HG02610 (cell line): ENCODE measurements around the gene APRT.
"Not testable (repeated sequence)": the region's sequence is repeated elsewhere in the genome, so short reads cannot be mapped to it uniquely, and the experiment has no call there.

Source experiments
- ATAC-seq: cut with Tn5 transposase; IDR thresholded peaks from one replicate; pipeline ENCODE4 v1.9.1; 2021; ENCODE audit warnings: mild to moderate bottlenecking, moderate library complexity; ENCODE audit not compliant: unreplicated experiment

Gene APRT

GRCh38 chr16:88790312-88791211, 21.2 kb downstream of the APRT start:
- ATAC-seq = no peak

GRCh38 chr16:88789594-88789993, 22.1 kb downstream of the APRT start:
- no peak for ATAC-seq

- not testable (repeated sequence) for ATAC-seq
Observed at GRCh38 chr16:88788749-88789148, 23.0 kb downstream of the APRT start.

- ATAC-seq = no peak
Observed at GRCh38 chr16:88787579-88788314, 24.0 kb downstream of the APRT start.

- ATAC-seq = no peak
Observed at GRCh38 chr16:88785106-88785924, 26.4 kb downstream of the APRT start, which contains the start of gene PIEZO1. TSS of gene PIEZO1 (minus strand) at chr16:88785220. CDS start at chr16:88784964, 256 bp downstream.

- ATAC-seq = no peak
Observed at GRCh38 chr16:88784856-88785105, 26.9 kb downstream of the APRT start.

- ATAC-seq = no peak
Observed at GRCh38 chr16:88784074-88784855, 27.5 kb downstream of the APRT start.

- no peak for ATAC-seq
Observed at GRCh38 chr16:88783391-88784073, 28.2 kb downstream of the APRT start.

- no peak for ATAC-seq
Observed at GRCh38 chr16:88782454-88783390, 29.0 kb downstream of the APRT start.

GRCh38 chr16:88781140-88782077, 30.3 kb downstream of the APRT start:
- no peak for ATAC-seq

- no peak for ATAC-seq
Observed at GRCh38 chr16:88780142-88781062, 31.3 kb downstream of the APRT start.

- no peak for ATAC-seq
Observed at GRCh38 chr16:88779406-88780141, 32.2 kb downstream of the APRT start.

- no peak for ATAC-seq
Observed at GRCh38 chr16:88778541-88779065, 33.1 kb downstream of the APRT start.

- ATAC-seq = no peak
Observed at GRCh38 chr16:88778271-88778525, 33.5 kb downstream of the APRT start.

- ATAC-seq = no peak
Observed at GRCh38 chr16:88777471-88778270, 34.1 kb downstream of the APRT start.
